ACC112 (cell line): ENCODE data around the gene PRIM2.
A peak's percentile ranks its signal among the peaks of the same experiment; 100 is the strongest.
"Not testable (repeated sequence)": the region's sequence is repeated elsewhere in the genome, so short reads cannot be mapped to it uniquely, and the experiment has no call there.

Experiments used
- H2AFZ ChIP-seq: fragments of 200-600 bp; sonication (generic); one replicate; pipeline ENCODE4 v1.6.0; 2017; ENCODE audit warnings: antibody characterized with exemption, low read length; ENCODE audit not compliant: unreplicated experiment
- H3K27ac ChIP-seq: fragments of 200-600 bp; sonication (generic); 2 replicates; pipeline ENCODE4 v1.5.1; 2014; ENCODE audit warnings: low read depth, mild to moderate bottlenecking, antibody characterized with exemption, low read length, moderate library complexity
- H3K27me3 ChIP-seq: fragments of 200-600 bp; sonication (generic); 2 replicates; pipeline ENCODE4 v1.6.1; 2014; ENCODE audit warnings: mild to moderate bottlenecking, antibody characterized with exemption, low read length, moderate library complexity, mixed read lengths; ENCODE audit not compliant: insufficient read depth
- H3K36me3 ChIP-seq: fragments of 200-600 bp; sonication (generic); 2 replicates; pipeline ENCODE4 v1.6.1; 2016; ENCODE audit warnings: mild to moderate bottlenecking, antibody characterized with exemption, low read length, moderate library complexity, mixed read lengths; ENCODE audit not compliant: insufficient read depth
- H3K4me1 ChIP-seq: fragments of 200-600 bp; sonication (generic); one replicate; pipeline ENCODE4 v1.6.1; 2016; ENCODE audit warnings: low read length, mixed read lengths; ENCODE audit not compliant: insufficient read depth, unreplicated experiment, control insufficient read depth
- H3K4me3 ChIP-seq: fragments of 200-600 bp; sonication (generic); 2 replicates; pipeline ENCODE4 v1.5.1; 2014; ENCODE audit warnings: mild to moderate bottlenecking, low read depth, low read length
- H3K79me2 ChIP-seq: fragments of 200-600 bp; sonication (generic); one replicate; pipeline ENCODE4 v1.6.0; 2016; ENCODE audit warnings: low read length; ENCODE audit not compliant: control insufficient read depth, unreplicated experiment, insufficient read depth

PRIM2 gene

GRCh38 chr6:57293472-57293871 is 24.0 kb upstream of the PRIM2 start:
- not testable (repeated sequence) for H3K36me3 ChIP-seq, H3K27ac ChIP-seq, H3K4me1 ChIP-seq

GRCh38 chr6:57294862-57295445 is 22.5 kb upstream of the PRIM2 start:
- H3K4me1 ChIP-seq, result no peaks in the 10 kb centered on the region
- no peak overlapping the region for H3K4me3 ChIP-seq
- no peaks in the 10 kb centered on the region for H3K36me3 ChIP-seq
- no peaks in the 10 kb centered on the region for H3K27me3 ChIP-seq
- H2AFZ ChIP-seq, result no peak overlapping the region
- no peak overlapping the region for H3K27ac ChIP-seq
- H3K79me2 ChIP-seq, result no peaks in the 10 kb centered on the region

More at GRCh38 chr6:57293472-57293871, 24.0 kb upstream of the PRIM2 start:
- not testable (repeated sequence) for H3K4me3 ChIP-seq, H3K79me2 ChIP-seq, H2AFZ ChIP-seq, H3K27me3 ChIP-seq

- H2AFZ ChIP-seq, result no peak overlapping the region
- no peaks in the 10 kb centered on the region for H3K4me1 ChIP-seq
- no peak overlapping the region for H3K4me3 ChIP-seq
These were observed 19.9 kb upstream of the PRIM2 start for GRCh38 chr6:57297505-57297904.

GRCh38 chr6:57298741-57299140 is 18.7 kb upstream of the PRIM2 start:
- Histone ChIP-seq H3K27ac (no peak overlapping the region), H2AFZ (no peak overlapping the region), H3K4me1 (no peaks in the 10 kb centered on the region), H3K27me3 (no peaks in the 10 kb centered on the region), H3K36me3 (no peaks in the 10 kb centered on the region), H3K4me3 (no peak overlapping the region), H3K79me2 (no peaks in the 10 kb centered on the region)

More at GRCh38 chr6:57297505-57297904, 19.9 kb upstream of the PRIM2 start:
- Histone ChIP-seq H3K36me3 (no peaks in the 10 kb centered on the region), H3K79me2 (no peaks in the 10 kb centered on the region), H3K27me3 (no peaks in the 10 kb centered on the region), H3K27ac (no peak overlapping the region)

GRCh38 chr6:57301757-57302156 is 15.7 kb upstream of the PRIM2 start:
- Histone ChIP-seq H3K4me3 (no peak overlapping the region), H3K4me1 (peaks cover 22% of the 10 kb centered on the region), H3K27me3 (no peaks in the 10 kb centered on the region), H3K36me3 (no peaks in the 10 kb centered on the region), H3K27ac (no peak overlapping the region), H2AFZ (no peak overlapping the region), H3K79me2 (no peaks in the 10 kb centered on the region)

- H3K4me3 ChIP-seq, result no peak overlapping the region
- no peaks in the 10 kb centered on the region for H3K36me3 ChIP-seq
- H2AFZ ChIP-seq, result no peak overlapping the region
- H3K4me1 ChIP-seq, result peaks cover 22% of the 10 kb centered on the region
- no peaks in the 10 kb centered on the region for H3K79me2 ChIP-seq
- H3K27ac ChIP-seq, result no peak overlapping the region
- H3K27me3 ChIP-seq, result no peaks in the 10 kb centered on the region
These were observed 15.0 kb upstream of the PRIM2 start for GRCh38 chr6:57302477-57302876.

GRCh38 chr6:57303931-57304681 is 13.3 kb upstream of the PRIM2 start:
- Histone ChIP-seq H3K27ac (0 out of 2 replicates have a peak overlapping the region, but pooled peaks have one; percentile 13), H2AFZ (no peak overlapping the region), H3K27me3 (no peaks in the 10 kb centered on the region)

GRCh38 chr6:57305107-57305506 is 12.3 kb upstream of the PRIM2 start:
- Histone ChIP-seq H3K79me2 (no peaks in the 10 kb centered on the region), H3K27ac (peak overlapping the region; percentile 17), H3K4me3 (peak overlapping the region; percentile 50), H3K36me3 (no peaks in the 10 kb centered on the region), H3K27me3 (no peaks in the 10 kb centered on the region), H2AFZ (peak overlapping the region; percentile 90), H3K4me1 (peaks cover 22% of the 10 kb centered on the region)

More at GRCh38 chr6:57303931-57304681, 13.3 kb upstream of the PRIM2 start:
- H3K4me3 ChIP-seq, result no peak overlapping the region
- H3K79me2 ChIP-seq, result no peaks in the 10 kb centered on the region
- H3K4me1 ChIP-seq, result peaks cover 22% of the 10 kb centered on the region
- no peaks in the 10 kb centered on the region for H3K36me3 ChIP-seq

GRCh38 chr6:57305761-57306160 is 11.7 kb upstream of the PRIM2 start:
- Histone ChIP-seq H3K4me3 (peak overlapping the region; percentile 50; the same call in 1 of the 2 replicates), H3K36me3 (no peaks in the 10 kb centered on the region), H3K4me1 (peaks cover 22% of the 10 kb centered on the region), H3K79me2 (no peaks in the 10 kb centered on the region), H3K27me3 (no peaks in the 10 kb centered on the region), H2AFZ (peak overlapping the region; percentile 90), H3K27ac (peak overlapping the region; percentile 17)

- Histone ChIP-seq H3K27ac (no peak overlapping the region), H3K27me3 (no peaks in the 10 kb centered on the region), H3K36me3 (no peaks in the 10 kb centered on the region), H3K79me2 (no peaks in the 10 kb centered on the region), H3K4me1 (peaks cover 22% of the 10 kb centered on the region), H2AFZ (no peak overlapping the region), H3K4me3 (no peak overlapping the region)
These were observed 11.2 kb upstream of the PRIM2 start for GRCh38 chr6:57306273-57306672.

- no peak overlapping the region for H2AFZ ChIP-seq
- H3K27ac ChIP-seq, result no peak overlapping the region
- no peaks in the 10 kb centered on the region for H3K79me2 ChIP-seq
- H3K36me3 ChIP-seq, result no peaks in the 10 kb centered on the region
- H3K27me3 ChIP-seq, result no peaks in the 10 kb centered on the region
- H3K4me3 ChIP-seq, result no peak overlapping the region
- peaks cover 29% of the 10 kb centered on the region for H3K4me1 ChIP-seq
These were observed 9.6 kb upstream of the PRIM2 start for GRCh38 chr6:57307850-57308249.
